ENCODE measurements around the gene CCNQ.

- no peak for TF ChIP-seq CTCF (IDR thresholded peaks at IDR 0.05; ENCODE audit: borderline replicate concordance, extremely low read depth, low read length, poor library complexity, severe bottlenecking)
- TF ChIP-seq EZH2 (IDR thresholded peaks at IDR 0.05; ENCODE audit: borderline replicate concordance, low read depth, low read length, severe bottlenecking), result no peak
Observed at GRCh38 chrX:153560000-153560399, 38.9 kb downstream of the CCNQ start.
